IMR-90 (cell line): ENCODE data around the gene MMS19. TPM values are rescaled to one million over a fixed set of nuclear protein-coding genes. Genes with fewer than 3 reads are reported as not detected.

Experiments used
- ATAC-seq: fragments of 200-7000 bp; cut with Tn5 transposase; 2 replicates; pipeline ENCODE4 v1.9.1; 2020; ENCODE audit warnings: low read depth, mild to moderate bottlenecking, moderate library complexity
- BruUV-seq: library from RNA; stranded (reverse); fragments of 400-500 nt; replicated peaks from 2 replicates; lab custom pipeline; 2021; lab: Mats Ljungman, UMichigan
- CTCF ChIA-PET: fragments of 300-600 bp; formaldehyde crosslinking; extraction: SDS; loops from one replicate; lab custom pipeline; 2021; ENCODE audit warnings: antibody characterized with exemption; lab: Yijun Ruan, JAX
- POLR2A ChIA-PET: fragments of 300-600 bp; sonication (Branson Sonifier 250); formaldehyde crosslinking; loops from one replicate; lab custom pipeline; 2022; ENCODE audit warnings: antibody characterized with exemption; ENCODE audit not compliant: unreplicated experiment; lab: Charles Lee
- DNase-seq: peaks from one replicate; pipeline ENCODE4 v3.0.0; 2013
- H2AFZ ChIP-seq: replicated peaks from 2 replicates; pipeline ENCODE3; 2013; ENCODE audit warnings: low read length, mild to moderate bottlenecking; ENCODE audit not compliant: poor library complexity
- H2AK5ac ChIP-seq: 2 replicates; pipeline ENCODE4 v1.6.1; 2013; ENCODE audit warnings: low read depth, low read length, inconsistent platforms
- H2AK9ac ChIP-seq: replicated peaks from 2 replicates; pipeline ENCODE3; 2013; ENCODE audit warnings: mild to moderate bottlenecking, low read depth, low read length, moderate library complexity; ENCODE audit not compliant: poor library complexity
- H2BK120ac ChIP-seq: 2 replicates; pipeline ENCODE4 v1.6.1; 2013; ENCODE audit warnings: low read depth, low read length, inconsistent platforms
- H2BK15ac ChIP-seq: 3 replicates; pipeline ENCODE4 v1.6.1; 2013; ENCODE audit warnings: low read depth, low read length, inconsistent platforms
- H2BK20ac ChIP-seq: 2 replicates; pipeline ENCODE4 v1.6.1; 2013; ENCODE audit warnings: low read depth, mild to moderate bottlenecking, inconsistent platforms, low read length, moderate library complexity
- H2BK5ac ChIP-seq: 2 replicates; pipeline ENCODE4 v1.6.1; 2013; ENCODE audit warnings: mild to moderate bottlenecking, low read depth, low read length, inconsistent platforms; ENCODE audit not compliant: poor library complexity, severe bottlenecking
- H3K14ac ChIP-seq: replicated peaks from 2 replicates; pipeline ENCODE4 v1.6.1; 2013; ENCODE audit warnings: low read depth, low read length, inconsistent platforms
- H3K18ac ChIP-seq: 2 replicates; pipeline ENCODE4 v1.6.1; 2013; ENCODE audit warnings: low read depth, low read length, control low read depth
- H3K23ac ChIP-seq: 2 replicates; pipeline ENCODE4 v1.6.1; 2013; ENCODE audit warnings: low read depth, low read length, inconsistent platforms
- H3K27ac ChIP-seq: 2 replicates; pipeline ENCODE4 v1.5.1; 2013; ENCODE audit warnings: mild to moderate bottlenecking, control low read depth, low read length; ENCODE audit not compliant: insufficient read depth
- H3K27me3 ChIP-seq: 2 replicates; pipeline ENCODE4 v1.6.1; 2013; ENCODE audit warnings: low read length; ENCODE audit not compliant: control insufficient read depth, insufficient read depth
- H3K36me3 ChIP-seq: 2 replicates; pipeline ENCODE4 v1.6.1; 2013; ENCODE audit warnings: low read length, mixed read lengths; ENCODE audit not compliant: control insufficient read depth, insufficient read depth
- H3K4ac ChIP-seq: 2 replicates; pipeline ENCODE4 v1.6.1; 2013; ENCODE audit warnings: low read depth, low read length, inconsistent platforms
- H3K4me1 ChIP-seq: 2 replicates; pipeline ENCODE4 v1.6.1; 2013; ENCODE audit warnings: low read length, mixed read lengths; ENCODE audit not compliant: control insufficient read depth, insufficient read depth
- H3K4me2 ChIP-seq: 2 replicates; pipeline ENCODE4 v1.6.1; 2013; ENCODE audit warnings: low read depth, mild to moderate bottlenecking, control low read depth, low read length, moderate library complexity
- H3K4me3 ChIP-seq: 2 replicates; pipeline ENCODE4 v1.5.1; 2013; ENCODE audit warnings: low read depth, mild to moderate bottlenecking, control low read depth, low read length, moderate library complexity; ENCODE audit not compliant: insufficient read depth
- H3K56ac ChIP-seq: 2 replicates; pipeline ENCODE4 v1.6.1; 2013; ENCODE audit warnings: low read length, inconsistent platforms; ENCODE audit not compliant: insufficient read depth; ENCODE audit errors: extremely low read depth
- H3K79me1 ChIP-seq, 2 experiments: 2 replicates each; pipeline ENCODE4 v1.6.1; 2013; ENCODE audit warnings: low read length in 2 of 2, inconsistent platforms in 1 of 2, low read depth in 1 of 2
- H3K9ac ChIP-seq: 2 replicates; pipeline ENCODE4 v1.6.1; 2013; ENCODE audit warnings: low read depth, low read length, control low read depth
- H3K9me1 ChIP-seq: 2 replicates; pipeline ENCODE4 v1.6.1; 2013; ENCODE audit warnings: low read length, inconsistent platforms; ENCODE audit not compliant: insufficient read depth
- H3K9me3 ChIP-seq: 2 replicates; pipeline ENCODE4 v1.6.1; 2013; ENCODE audit warnings: low read length; ENCODE audit not compliant: control insufficient read depth, insufficient read depth
- H4K20me1 ChIP-seq: 2 replicates; pipeline ENCODE4 v1.6.1; 2013; ENCODE audit warnings: low read length, inconsistent platforms; ENCODE audit not compliant: insufficient read depth
- H4K5ac ChIP-seq: 2 replicates; pipeline ENCODE4 v1.6.1; 2013; ENCODE audit warnings: mild to moderate bottlenecking, low read depth, low read length, control low read depth
- H4K8ac ChIP-seq, 2 experiments: 2 replicates each; pipeline ENCODE4 v1.6.1; 2013; ENCODE audit warnings: low read depth in 2 of 2, low read length in 2 of 2, control low read depth in 1 of 2, inconsistent platforms in 1 of 2
- H4K91ac ChIP-seq: 2 replicates; pipeline ENCODE4 v1.6.1; 2013; ENCODE audit warnings: low read depth, low read length, inconsistent platforms; ENCODE audit not compliant: insufficient read depth
- BHLHE40 ChIP-seq: fragments of 150-350 bp; IDR thresholded peaks from 2 replicates; pipeline ENCODE4 v1.6.1; 2016; ENCODE audit warnings: mild to moderate bottlenecking, low read depth, low read length
- CEBPB ChIP-seq: IDR thresholded peaks from 2 replicates; pipeline ENCODE4 v1.6.1; 2012; ENCODE audit warnings: low read depth, low read length, improper control_type of control experiment
- CHD1 ChIP-seq: IDR thresholded peaks from 2 replicates; pipeline ENCODE4 v1.6.1; 2012; ENCODE audit warnings: low read depth, low read length, improper control_type of control experiment
- MAFK ChIP-seq: IDR thresholded peaks from 2 replicates; pipeline ENCODE4 v1.6.1; 2012; ENCODE audit warnings: low read depth, low read length, improper control_type of control experiment
- MAZ ChIP-seq: IDR thresholded peaks from 2 replicates; pipeline ENCODE4 v1.6.1; 2012; ENCODE audit warnings: low read depth, mild to moderate bottlenecking, low read length, improper control_type of control experiment, moderate library complexity, borderline replicate concordance
- NFE2L2 ChIP-seq: fragments of 150-350 bp; IDR thresholded peaks from 2 replicates; pipeline ENCODE4 v1.6.1; 2016; ENCODE audit warnings: low read depth, mild to moderate bottlenecking, low read length
- POLR2A ChIP-seq: IDR thresholded peaks from 2 replicates; pipeline ENCODE4 v1.6.1; 2012; ENCODE audit warnings: mild to moderate bottlenecking, low read depth, low read length
- SMC3 ChIP-seq: fragments of 150-350 bp; IDR thresholded peaks from 2 replicates; pipeline ENCODE4 v1.6.1; 2016; ENCODE audit warnings: low read depth, mild to moderate bottlenecking, antibody characterized with exemption, low read length, moderate library complexity
- WGBS, 2 experiments: methylation state at CpG; one replicate each; pipeline versions ENCODE4 v1.1.5 to v1.1.7; 2013; ENCODE audit warnings: missing lambda C conversion rate in 2 of 2; ENCODE audit not compliant: insufficient read length in 1 of 2; ENCODE audit errors: extremely low coverage in 2 of 2; 5-methylcytosine and 5-hydroxymethylcytosine counted together
- dilution Hi-C: fragments of 300-500 bp; cut with HindIII; formaldehyde crosslinking; loops from one replicate; pipeline ENCODE4 v1.14.3; 2018; ENCODE audit warnings: low sequenced_read_pairs; ENCODE audit not compliant: unreplicated experiment
- in situ Hi-C: fragments of 300-500 bp; cut with MboI; formaldehyde crosslinking; loops from 3 replicates; pipeline ENCODE4 v1.14.3; 2019; ENCODE audit warnings: low sequenced_read_pairs, inconsistent platforms, mixed read lengths
- intact Hi-C: fragments of 100-400 bp; cut with micrococcal nuclease; formaldehyde crosslinking; loops from 2 replicates; pipeline ENCODE4 v1.10.0; 2022
- polyA plus RNA-seq, 3 experiments: library from polyadenylated mRNA; depleted of rRNA; stranded (reverse); fragments of >200 nt; gene quantifications; 2 replicates each; pipeline ENCODE4 v1.2.3, GENCODE V29; 2012; ENCODE audit warnings: low replicate concordance in 1 of 3
- total RNA-seq: library from RNA; depleted of rRNA; stranded (reverse); fragments of >200 nt; gene quantifications from 2 replicates; pipeline ENCODE4 v1.2.3, GENCODE V29; 2012
- TF ChIP-seq, protein P1 (sequence below): conservative IDR thresholded peaks from 2 replicates; pipeline ENCODE4 v1.5.1; 2012; ENCODE audit warnings: mild to moderate bottlenecking, low read depth, low read length, improper control_type of control experiment

The MMS19 gene
- total and polyA plus RNA-seq, 2 of the 4 experiments (the other 2 are of a cell fraction) = 70.1 to 72.7 TPM

DNA sequence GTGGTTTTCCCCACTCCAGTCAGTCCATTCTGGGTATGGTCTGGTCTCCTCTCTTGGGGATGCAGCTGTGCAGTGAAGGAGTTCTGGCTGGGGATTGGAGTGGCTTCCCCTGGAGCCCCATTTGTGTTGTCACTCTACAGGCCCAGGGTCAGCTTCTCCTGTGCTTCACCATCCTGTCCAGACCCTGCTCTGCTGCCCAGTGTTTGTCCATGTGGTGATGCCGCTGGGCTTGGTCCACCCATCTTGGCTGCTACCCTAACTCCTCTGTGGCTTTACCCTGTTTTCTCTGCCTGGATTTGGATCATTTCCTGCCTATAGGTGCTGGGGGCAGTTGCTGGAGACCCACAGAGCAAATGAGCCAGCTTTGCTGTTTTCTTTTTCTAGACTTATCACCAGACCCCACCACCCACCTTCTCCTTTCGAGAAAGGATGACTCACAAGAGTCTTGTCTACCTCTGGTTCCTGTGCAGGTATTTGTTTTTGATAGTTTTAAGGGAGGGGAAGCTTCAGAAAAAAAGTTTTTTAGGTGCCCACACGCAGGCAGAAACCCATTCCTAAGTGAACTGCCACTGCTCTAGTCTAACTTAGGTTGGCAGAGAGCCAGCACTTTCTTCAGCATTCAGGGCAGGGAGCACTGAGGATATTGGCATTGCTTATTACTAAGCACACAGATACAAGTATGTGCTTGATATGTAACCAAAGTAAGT, 43.7 kb downstream of the MMS19 start:
- peaks cover 75% of the 10 kb centered on the region for H3K36me3 ChIP-seq
- no peak overlapping the region for H2AK5ac ChIP-seq
- H4K8ac ChIP-seq = no peak overlapping the region
- 100% methylated on average over 1 of the region's 3 CpGs; no CpG with 5 or more reads in 1 of the 2 experiments for WGBS, 2 experiments
- no peak overlapping the region for H3K4me3 ChIP-seq
- DNase-seq = peak; percentile 34
- H2BK15ac ChIP-seq = no peak overlapping the region
- ChIA-PET CTCF (interaction anchor here (0.6 kb wide), 3 partner anchors 8 to 118 kb away, joined by 3 read pairs; partner anchors contain the start of gene ANKRD2), POLR2A (no interaction called here)
- H3K9me3 ChIP-seq = no peaks in the 10 kb centered on the region
- no peak overlapping the region for H3K14ac ChIP-seq
- no peak overlapping the region for H3K27ac ChIP-seq
- H3K27me3 ChIP-seq = no peaks in the 10 kb centered on the region
- BruUV-seq = no TSS peak
- no peak overlapping the region for H3K23ac ChIP-seq
- H3K56ac ChIP-seq = no peak overlapping the region
- H3K79me1 ChIP-seq = peaks cover 55 to 82% of the 10 kb centered on the region in 2 experiments
- no peak overlapping the region for H2AFZ ChIP-seq
- H2BK5ac ChIP-seq = no peak overlapping the region
- dilution Hi-C loops (no loop called here), in situ Hi-C loops (no loop called here), intact Hi-C loops (no loop called here)
- H2BK20ac ChIP-seq = no peak overlapping the region
- peaks cover 19% of the 10 kb centered on the region for H3K9me1 ChIP-seq
- no peak overlapping the region for H4K5ac ChIP-seq
- H2BK120ac ChIP-seq = no peak overlapping the region
- ATAC-seq = peak; percentile 19; the same call in 1 of the 2 replicates
- H3K4ac ChIP-seq = no peak overlapping the region
- TF ChIP-seq BHLHE40 = no peak
- no peak for TF ChIP-seq CHD1
- TF ChIP-seq POLR2A = no peak
- no peak for TF ChIP-seq SMC3
- TF ChIP-seq, protein P1, sequence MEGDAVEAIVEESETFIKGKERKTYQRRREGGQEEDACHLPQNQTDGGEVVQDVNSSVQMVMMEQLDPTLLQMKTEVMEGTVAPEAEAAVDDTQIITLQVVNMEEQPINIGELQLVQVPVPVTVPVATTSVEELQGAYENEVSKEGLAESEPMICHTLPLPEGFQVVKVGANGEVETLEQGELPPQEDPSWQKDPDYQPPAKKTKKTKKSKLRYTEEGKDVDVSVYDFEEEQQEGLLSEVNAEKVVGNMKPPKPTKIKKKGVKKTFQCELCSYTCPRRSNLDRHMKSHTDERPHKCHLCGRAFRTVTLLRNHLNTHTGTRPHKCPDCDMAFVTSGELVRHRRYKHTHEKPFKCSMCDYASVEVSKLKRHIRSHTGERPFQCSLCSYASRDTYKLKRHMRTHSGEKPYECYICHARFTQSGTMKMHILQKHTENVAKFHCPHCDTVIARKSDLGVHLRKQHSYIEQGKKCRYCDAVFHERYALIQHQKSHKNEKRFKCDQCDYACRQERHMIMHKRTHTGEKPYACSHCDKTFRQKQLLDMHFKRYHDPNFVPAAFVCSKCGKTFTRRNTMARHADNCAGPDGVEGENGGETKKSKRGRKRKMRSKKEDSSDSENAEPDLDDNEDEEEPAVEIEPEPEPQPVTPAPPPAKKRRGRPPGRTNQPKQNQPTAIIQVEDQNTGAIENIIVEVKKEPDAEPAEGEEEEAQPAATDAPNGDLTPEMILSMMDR = no peak
- TF ChIP-seq CEBPB = no peak
- TF ChIP-seq MAZ = no peak
- no peak for TF ChIP-seq MAFK
- TF ChIP-seq NFE2L2 = no peak
- H4K20me1 ChIP-seq = peaks cover 41% of the 10 kb centered on the region
- no peak overlapping the region for H4K91ac ChIP-seq
- no peaks in the 10 kb centered on the region for H3K4me1 ChIP-seq
- H3K9ac ChIP-seq = no peak overlapping the region
- H3K4me2 ChIP-seq = no peak overlapping the region
- no peak overlapping the region for H3K18ac ChIP-seq
- H2AK9ac ChIP-seq = no peak overlapping the region
